Measurements from ENCODE around the gene TAGLN3.

Gene TAGLN3

DNA sequence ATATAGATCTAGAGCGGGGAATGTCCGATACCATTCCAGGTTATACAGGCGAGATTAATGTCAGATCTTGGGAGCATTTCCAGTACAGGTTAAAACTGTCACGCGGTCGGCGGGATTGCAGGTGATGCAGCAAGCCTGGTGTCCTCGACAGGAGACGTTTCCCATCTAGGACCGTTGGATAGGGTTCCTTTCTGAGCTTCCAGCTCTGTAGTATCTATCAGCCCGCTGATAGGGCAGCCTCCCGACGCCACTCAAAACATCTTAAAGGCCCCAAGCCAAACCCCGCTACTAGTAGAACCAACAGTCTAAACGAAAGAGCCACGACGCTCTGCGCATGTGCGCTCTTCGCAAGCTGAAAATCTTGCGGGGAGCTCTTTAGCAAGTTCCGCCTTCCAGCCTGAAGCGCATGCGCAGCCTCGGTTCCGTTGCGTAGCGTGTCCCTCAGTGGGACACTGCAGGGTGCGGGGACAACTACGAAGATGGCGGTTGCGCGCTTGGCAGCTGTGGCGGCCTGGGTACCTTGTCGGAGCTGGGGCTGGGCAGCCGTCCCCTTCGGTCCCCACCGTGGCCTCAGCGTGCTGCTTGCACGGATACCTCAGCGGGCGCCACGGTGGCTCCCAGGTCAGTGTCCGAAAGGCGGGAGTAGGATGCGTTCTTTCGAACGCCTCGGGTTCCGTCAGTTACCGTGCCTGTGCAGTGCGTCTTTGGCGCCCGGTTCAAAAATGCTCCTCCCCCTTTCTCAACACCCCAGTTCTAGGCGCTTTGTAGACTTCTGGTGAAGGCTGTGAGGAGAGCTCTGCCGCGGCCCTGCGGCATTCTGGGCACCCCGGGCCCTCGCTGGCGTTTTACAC is 19.9 kb upstream of the TAGLN3 start, which contains the start of gene ABHD10:
ABHD10 (plus strand) TSS at position 444 of the 851 bp plus-strand sequence; CDS start at position 480, 36 bp downstream.
- DNase-seq (ENCODE audit: low read depth in 2 of 2): peak; percentile 92 to 95

DNA sequence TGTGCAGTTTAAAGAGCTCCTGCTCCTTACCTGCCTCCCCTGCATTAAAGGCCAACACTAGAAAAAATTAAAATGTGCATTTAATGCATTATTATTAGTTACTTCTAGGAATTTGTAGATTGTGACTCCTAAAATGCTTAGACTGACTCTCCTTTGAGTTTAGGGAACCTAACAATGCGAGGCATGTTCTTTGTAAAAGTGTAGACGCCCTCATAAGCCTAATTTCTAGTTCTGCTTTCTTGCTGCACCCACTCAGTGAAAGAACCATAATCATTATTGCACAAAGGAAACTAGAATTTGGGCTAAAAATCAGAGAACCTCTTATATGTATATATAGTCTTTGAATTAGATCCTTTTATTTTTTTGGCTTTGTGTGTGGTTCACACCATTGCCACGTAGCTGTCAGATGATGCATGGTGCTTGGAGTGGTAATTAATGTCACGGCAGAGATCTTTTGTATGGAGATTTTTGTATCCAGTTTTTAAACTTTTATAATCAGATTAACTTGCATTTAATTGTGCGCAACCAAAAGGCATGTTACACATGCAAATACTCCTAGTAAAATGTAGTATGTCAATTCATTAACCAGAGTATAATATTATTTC is 19.2 kb upstream of the TAGLN3 start:
- no peak for DNase-seq (ENCODE audit: low read depth in 2 of 2)

DNA sequence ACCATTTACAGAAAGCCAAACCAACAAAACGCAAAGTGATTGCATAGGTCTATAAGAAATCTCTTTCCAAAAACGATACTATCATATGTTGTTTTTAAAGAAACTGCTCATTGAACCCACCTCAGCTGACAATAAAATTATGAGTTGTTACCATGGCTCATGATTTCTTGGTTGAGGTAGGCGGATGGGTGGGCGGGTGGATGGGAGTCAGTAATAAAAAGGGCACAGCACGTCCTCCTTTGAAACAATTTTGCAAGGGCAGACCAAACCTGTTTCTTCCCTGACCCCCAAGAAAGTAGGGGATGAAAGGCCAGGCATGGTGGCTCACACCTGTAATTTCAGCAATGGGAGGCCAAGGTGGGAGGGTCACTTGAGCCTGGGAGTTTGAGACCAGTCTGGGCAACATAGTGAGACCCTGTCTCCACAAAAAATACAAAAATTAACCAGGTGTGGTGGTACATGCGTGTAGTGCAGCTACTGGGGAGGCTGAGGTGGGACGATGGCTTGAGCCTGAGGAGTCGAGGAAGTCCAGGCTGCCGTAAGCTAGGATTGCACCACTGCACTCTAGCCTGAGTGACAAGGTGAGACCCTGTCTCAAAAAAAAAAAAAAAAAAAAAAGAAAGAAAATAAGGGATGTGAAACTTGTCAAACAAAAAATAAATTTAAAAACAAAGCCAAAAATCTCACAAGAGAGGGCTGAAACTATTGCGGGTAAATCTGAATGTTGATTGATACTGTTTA is 17.8 kb upstream of the TAGLN3 start:
- DNase-seq (ENCODE audit: low read depth in 2 of 2): no peak

GRCh38 chr3:111981457-111981763 is 17.3 kb upstream of the TAGLN3 start:
- DNase-seq (ENCODE audit: low read depth in 2 of 2): no peak

- DNase-seq (ENCODE audit: low read depth in 2 of 2): no peak
These were observed 14.0 kb upstream of the TAGLN3 start for GRCh38 chr3:111984636-111985298.

- DNase-seq (ENCODE audit: low read depth in 2 of 2): no peak
These were observed 11.9 kb upstream of the TAGLN3 start for GRCh38 chr3:111986800-111987199.

DNA sequence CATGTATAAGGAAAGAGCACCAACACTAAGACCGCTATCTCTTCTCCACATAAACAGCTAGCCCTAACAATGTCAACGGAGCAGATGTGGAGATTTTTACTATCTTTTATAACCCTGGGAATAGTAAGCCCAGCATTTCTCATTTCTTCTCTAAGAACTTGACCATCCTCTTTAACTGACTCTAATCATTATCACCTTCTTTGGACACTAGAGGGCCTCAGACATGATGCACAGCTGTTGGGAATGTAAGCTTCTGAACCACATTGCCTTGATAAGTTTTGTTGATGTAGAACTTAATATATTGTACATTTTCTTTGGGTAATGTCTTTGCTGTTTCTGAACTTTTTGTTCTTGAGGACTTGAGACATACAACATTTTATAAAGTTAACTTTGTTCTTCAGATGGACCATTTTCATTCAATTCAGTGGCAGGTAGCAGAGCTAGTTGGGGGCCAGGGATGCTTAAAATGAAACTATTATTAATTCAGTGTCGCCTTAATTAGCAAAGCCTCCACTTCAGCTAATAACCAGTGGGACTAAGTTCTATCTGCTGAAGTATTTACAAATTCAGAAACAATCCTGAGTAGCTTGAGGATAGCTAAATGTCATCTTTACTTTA is 9.6 kb upstream of the TAGLN3 start:
- no peak for DNase-seq (ENCODE audit: low read depth in 2 of 2)

DNA sequence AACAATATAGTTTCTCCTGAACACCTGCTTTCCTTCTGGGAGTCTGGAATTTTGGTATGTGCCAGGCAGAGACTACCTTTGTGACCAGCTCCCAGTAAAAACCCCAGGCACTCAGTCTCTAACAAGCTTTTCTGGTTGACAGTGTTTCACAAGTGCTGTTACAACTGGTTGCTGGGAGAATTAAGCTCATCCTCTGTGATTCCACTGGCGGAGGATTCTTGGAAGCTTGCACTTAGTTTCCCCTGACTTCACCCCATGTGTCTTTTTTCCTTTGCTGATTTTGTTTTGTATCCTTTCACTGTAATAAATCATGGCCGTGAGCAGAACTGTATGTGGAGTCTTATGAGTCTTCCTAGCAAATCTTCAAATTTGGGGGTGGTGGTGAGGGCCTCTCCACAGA is 5.7 kb upstream of the TAGLN3 start:
- no peak for DNase-seq (ENCODE audit: low read depth in 2 of 2)

DNA sequence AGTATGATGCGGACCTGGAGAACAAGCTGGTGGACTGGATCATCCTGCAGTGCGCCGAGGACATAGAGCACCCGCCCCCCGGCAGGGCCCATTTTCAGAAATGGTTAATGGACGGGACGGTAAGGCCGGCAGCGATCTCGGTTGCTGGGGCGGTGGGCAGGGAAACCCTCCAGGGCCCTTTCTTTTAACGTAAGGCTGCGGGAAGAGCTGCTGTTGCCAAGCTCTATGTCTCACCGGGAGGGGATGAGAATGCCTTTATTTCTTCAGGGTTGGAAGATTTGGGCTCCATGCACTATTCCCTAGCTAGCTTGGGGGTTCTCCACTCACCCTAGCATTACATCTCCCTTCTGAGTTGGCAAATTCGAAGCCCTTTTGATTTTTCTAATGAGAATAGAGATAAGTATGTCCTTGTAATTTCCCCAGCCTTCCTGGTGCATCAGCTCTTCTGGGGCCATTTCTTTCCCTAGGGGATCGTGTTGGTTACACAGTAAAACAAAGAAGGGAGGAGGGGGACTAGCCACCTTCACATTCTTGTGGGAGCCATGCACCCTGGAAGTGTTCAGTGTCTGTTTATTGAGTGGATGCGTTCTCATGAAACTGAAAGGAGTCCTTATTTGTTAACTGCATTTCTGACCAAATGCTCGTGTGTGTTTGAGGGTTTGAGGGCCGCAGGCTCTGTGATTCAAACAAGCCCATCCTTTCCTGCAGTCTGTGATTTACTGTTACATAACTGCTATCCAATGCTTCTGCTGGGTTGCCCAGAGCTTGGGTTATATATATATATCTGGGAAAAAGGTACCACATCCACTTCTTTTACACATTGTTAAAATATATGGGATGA is 982 bp downstream of the TAGLN3 start:
- no peak for DNase-seq (ENCODE audit: low read depth in 2 of 2)

DNA sequence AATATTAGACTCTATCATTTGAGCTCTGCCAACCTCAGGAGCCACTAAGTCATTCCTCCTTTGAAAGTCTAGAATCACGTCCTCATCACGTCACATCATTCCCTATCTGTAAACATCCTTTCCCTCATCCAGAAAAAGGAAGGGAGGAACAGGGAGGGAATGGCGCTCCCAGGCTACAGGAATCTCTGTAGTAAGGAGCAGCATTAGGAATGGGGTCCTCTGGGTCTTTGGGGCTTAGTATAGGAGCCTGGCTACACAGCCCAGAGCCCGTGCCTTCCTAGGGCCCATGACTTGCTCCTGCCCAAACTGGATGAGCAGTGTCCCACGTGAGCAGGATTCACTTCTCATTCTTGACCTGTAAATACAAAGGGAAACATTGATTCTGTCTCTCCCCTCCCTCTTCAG is 1.6 kb downstream of the TAGLN3 start:
- DNase-seq (ENCODE audit: low read depth in 2 of 2): no peak

GRCh38 chr3:112000966-112001365 is 2.2 kb downstream of the TAGLN3 start:
- DNase-seq (ENCODE audit: low read depth in 2 of 2): no peak

- DNase-seq (ENCODE audit: low read depth in 2 of 2): no peak
These were observed 2.8 kb downstream of the TAGLN3 start for GRCh38 chr3:112001526-112001925.

- peak; percentile 22 to 43 for DNase-seq (ENCODE audit: low read depth in 2 of 2)
These were observed 3.6 kb downstream of the TAGLN3 start for GRCh38 chr3:112002096-112002971.

DNA sequence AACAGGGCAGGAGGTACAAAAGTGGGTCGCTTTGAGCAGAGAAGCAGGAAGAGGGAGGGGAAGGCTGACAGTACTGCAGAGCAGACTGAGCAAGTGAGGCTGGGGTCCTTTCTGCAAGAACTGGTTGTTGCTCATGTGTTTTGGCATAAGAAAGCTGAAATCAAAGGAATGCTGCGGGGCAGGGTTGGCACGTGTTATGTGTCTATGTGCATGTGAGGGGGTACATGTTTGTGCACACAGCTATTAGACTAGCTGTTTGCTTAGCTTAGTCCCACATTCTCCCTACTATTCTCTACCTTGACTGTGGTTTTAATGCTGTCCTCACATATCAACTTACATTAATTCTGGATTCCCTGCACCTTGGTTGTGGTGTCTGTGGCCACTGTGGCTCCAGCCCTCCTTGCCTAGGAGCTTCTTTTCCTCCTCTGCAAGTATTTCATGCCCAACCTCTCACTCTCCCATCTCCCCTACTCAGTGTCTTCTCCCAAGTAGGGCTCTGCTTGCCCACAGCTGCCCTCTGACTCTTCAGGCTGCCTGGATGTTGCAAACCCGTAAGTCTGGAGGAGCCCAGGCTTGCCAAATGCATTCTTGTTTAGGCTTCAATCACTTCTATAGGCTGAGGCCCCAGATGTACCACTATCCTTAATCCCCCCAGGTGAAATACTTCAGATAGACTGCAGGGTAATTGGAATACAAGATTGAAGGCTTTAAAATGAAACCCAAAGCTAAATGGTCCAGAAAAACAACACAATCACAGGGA is 4.8 kb downstream of the TAGLN3 start:
- no peak for DNase-seq (ENCODE audit: low read depth in 2 of 2)

DNA sequence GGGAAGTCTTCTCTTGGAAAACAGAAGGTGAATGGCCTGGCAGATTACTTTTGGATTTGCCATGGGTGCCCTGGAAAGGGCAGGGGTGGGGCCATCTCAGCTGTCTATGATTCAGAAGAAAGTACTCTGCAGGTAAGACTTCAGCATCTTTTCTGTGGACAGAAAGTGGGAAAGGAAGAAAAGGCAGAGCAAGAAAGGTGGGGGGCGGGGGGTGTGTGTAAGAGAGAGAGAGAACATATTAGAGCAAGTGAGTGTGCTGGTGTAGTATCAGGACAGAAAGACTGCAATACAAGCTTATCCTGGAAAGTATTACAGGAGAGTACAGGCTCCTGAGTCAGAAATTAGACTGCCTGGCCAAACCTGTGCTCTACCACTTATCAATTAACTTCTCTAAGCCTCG is 5.5 kb downstream of the TAGLN3 start:
- DNase-seq (ENCODE audit: low read depth in 2 of 2): no peak

- DNase-seq (ENCODE audit: low read depth in 2 of 2): no peak
These were observed 5.9 kb downstream of the TAGLN3 start for GRCh38 chr3:112004669-112005068.

GRCh38 chr3:112005091-112005672 is 6.5 kb downstream of the TAGLN3 start:
- no peak for DNase-seq (ENCODE audit: low read depth in 2 of 2)

- DNase-seq (ENCODE audit: low read depth in 2 of 2): no peak
These were observed 8.9 kb downstream of the TAGLN3 start for GRCh38 chr3:112007633-112008032.

DNA sequence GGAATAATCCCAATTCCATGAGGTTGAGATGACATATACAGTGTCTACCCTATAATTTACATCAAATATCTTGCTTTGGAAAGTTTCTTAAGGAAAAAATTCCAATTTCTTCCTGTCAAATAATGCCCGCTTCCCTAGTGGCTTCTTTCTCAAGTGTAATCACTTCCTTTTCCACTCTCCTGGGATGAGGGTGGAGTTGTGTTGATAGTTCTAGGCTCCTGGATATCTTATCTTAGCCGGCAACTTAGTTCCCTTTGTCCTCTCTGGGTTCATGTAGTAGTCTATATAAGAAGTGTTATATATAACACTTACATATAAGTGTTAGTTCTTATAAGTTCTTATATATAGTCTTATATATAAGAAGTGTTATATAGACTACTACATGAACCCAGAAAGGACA is 10.9 kb downstream of the TAGLN3 start:
- no peak for DNase-seq (ENCODE audit: low read depth in 2 of 2)

Measured in stimulated activated CD4-positive, alpha-beta T cell treated with anti-CD3 and anti-CD28 coated beads, Interleukin-12 subunit alpha, Interleukin-12 subunit beta, amount 100 ng/mL, for 24 hours (primary cell).